Tibial nerve (tissue), 4 donors: ENCODE results near the gene LPIN1.

Source experiments
- CTCF ChIP-seq, 5 experiments: fragments of 200-600 bp in 3 of 5; fragments of 450-650 bp in 2 of 5; sonication (generic) in 3 of 5; IDR thresholded peaks; one replicate each; pipeline ENCODE4 v1.5.1; 2016 to 2019; ENCODE audit warnings: antibody characterized with exemption in 5 of 5, mild to moderate bottlenecking in 3 of 5, moderate library complexity in 2 of 5
- EP300 ChIP-seq, 2 donors: sonication (generic); formaldehyde crosslinking; IDR thresholded peaks; one replicate each; pipeline ENCODE4 v1.6.1; 2017; ENCODE audit warnings: antibody characterized with exemption in 2 of 2, mild to moderate bottlenecking in 1 of 2

GRCh38 chr2:11833601-11834000 lies 87.2 kb downstream of the LPIN1 start:
- TF ChIP-seq CTCF (IDR thresholded peaks at IDR 0.05), result no peak
- no peak for TF ChIP-seq EP300 (IDR thresholded peaks at IDR 0.05)
